Transverse colon (tissue), 4 donors: ENCODE data around the gene TSPAN9. TPM values are rescaled to one million over a fixed set of nuclear protein-coding genes. Genes with fewer than 3 reads are reported as not detected.

Experiments used
- DNase-seq: peaks from one replicate; pipeline ENCODE4 v3.0.0-alpha.2; 2019
- H3K27ac ChIP-seq, 4 donors: fragments of 200-600 bp; sonication (generic); 2 replicates each; pipeline ENCODE4 v1.5.1; 2016 to 2018; ENCODE audit warnings: inconsistent platforms in 4 of 4
- H3K27me3 ChIP-seq: fragments of 200-600 bp; sonication (generic); 2 replicates; pipeline ENCODE4 v1.5.1; 2017; ENCODE audit warnings: inconsistent platforms
- H3K36me3 ChIP-seq, 4 donors: fragments of 200-600 bp; sonication (generic); 2 replicates each; pipeline ENCODE4 v1.5.1; 2017 to 2019; ENCODE audit warnings: inconsistent platforms in 4 of 4
- H3K4me1 ChIP-seq, 4 donors: fragments of 200-600 bp; sonication (generic); 2 replicates each; pipeline ENCODE4 v1.5.1; 2017 to 2020; ENCODE audit warnings: inconsistent platforms in 4 of 4
- H3K4me3 ChIP-seq, 4 donors: fragments of 200-600 bp; sonication (generic); 1 replicate in 1 of 4; 2 replicates in 3 of 4; pipeline versions ENCODE4 v1.5.1 to v1.6.1; 2017 to 2019; ENCODE audit warnings: inconsistent platforms in 4 of 4
- H3K9me3 ChIP-seq, 2 donors: fragments of 200-600 bp; sonication (generic); 2 replicates each; pipeline ENCODE4 v1.5.1; 2017 to 2019; ENCODE audit warnings: inconsistent platforms in 2 of 2
- CTCF ChIP-seq, 5 experiments: fragments of 200-600 bp in 3 of 5; fragments of 450-650 bp in 2 of 5; sonication (generic) in 3 of 5; IDR thresholded peaks; 1 replicate in 2 of 5; 2 replicates in 3 of 5; pipeline ENCODE4 v1.5.1; 2016 to 2017; ENCODE audit warnings: antibody characterized with exemption in 5 of 5, inconsistent platforms in 3 of 5, mild to moderate bottlenecking in 2 of 5, moderate library complexity in 1 of 5
- EP300 ChIP-seq: sonication (generic); formaldehyde crosslinking; IDR thresholded peaks from one replicate; pipeline ENCODE4 v1.6.1; 2017; ENCODE audit warnings: antibody characterized with exemption, low read depth
- POLR2A ChIP-seq: fragments of 450-650 bp; IDR thresholded peaks from one replicate; pipeline ENCODE4 v1.6.1; 2016; ENCODE audit warnings: antibody characterized with exemption, mild to moderate bottlenecking, moderate library complexity
- POLR2AphosphoS5 ChIP-seq, 3 donors: sonication (generic); formaldehyde crosslinking; IDR thresholded peaks; one replicate each; pipeline ENCODE4 v1.6.1; 2016; ENCODE audit warnings: antibody characterized with exemption in 3 of 3
- WGBS, 2 donors: methylation state at CpG; one replicate each; pipeline ENCODE4 v1.1.5; 2018; ENCODE audit warnings: low coverage in 1 of 2; 5-methylcytosine and 5-hydroxymethylcytosine counted together
- in situ Hi-C, 4 donors: fragments of 200-750 bp; cut with MboI; loops; one replicate each; pipeline versions ENCODE4 v1.15.0 to v1.15.1; 2017; ENCODE audit warnings: low sequenced_read_pairs in 3 of 4, low pct_ligation_motif_present in 1 of 4, low pct_unique_long_range_greater_than_20kb in 1 of 4
- intact Hi-C: fragments of 100-400 bp; cut with DNase I; formaldehyde crosslinking; loops from one replicate; pipeline ENCODE4 v1.15.1; 2023; ENCODE audit warnings: low total_unique reads
- total RNA-seq, 4 donors: library from RNA; depleted of rRNA; stranded (reverse); fragments of >200 nt; gene quantifications; one replicate each; pipeline ENCODE4 v1.1.0, GENCODE V29; 2016

TSPAN9 gene
- total RNA-seq, 4 donors from 2014 or later = 4.2 to 9.3 (median 6.1) TPM

DNA sequence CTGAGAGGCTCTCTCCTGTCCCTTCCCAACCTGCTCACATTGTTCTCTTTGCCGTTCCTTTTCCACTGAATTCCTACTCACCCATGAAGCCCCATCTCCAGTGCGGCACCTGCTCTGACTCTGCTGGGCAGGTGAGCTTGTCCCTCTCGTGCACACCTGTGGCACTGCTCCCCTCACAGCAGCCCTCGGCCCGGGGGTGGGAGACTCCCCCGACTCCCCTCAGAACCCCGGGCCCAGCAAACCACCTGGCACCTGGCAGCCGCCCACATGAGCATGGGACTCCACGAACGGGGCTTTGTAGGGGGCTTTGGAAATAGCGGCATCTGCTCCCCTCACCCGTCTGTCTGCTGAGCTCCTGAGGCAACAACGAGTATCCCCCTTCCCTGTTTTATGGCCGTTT, 251.4 kb downstream of the TSPAN9 start:
- TF ChIP-seq CTCF (IDR thresholded peaks at IDR 0.05) (no peak), EP300 (no peak), POLR2AphosphoS5 (IDR thresholded peaks at IDR 0.05) (no peak), POLR2A (no peak)
- no peak for DNase-seq
- in situ Hi-C loops (loop anchor here in 1 of 4 donors (25.0 kb wide), 1 partner anchor 309 kb away; no protein-coding TSS in a partner anchor), intact Hi-C loops (no loop called here)
- no peak overlapping the region for H3K27ac ChIP-seq
- H3K27me3 ChIP-seq = no peaks in the 10 kb centered on the region
- H3K36me3 ChIP-seq = no peaks in the 10 kb centered on the region
- H3K4me1 ChIP-seq = no peaks in the 10 kb centered on the region
- 85% methylated on average over 14 of the region's 14 CpGs; no CpG with 5 or more reads in 1 of the 2 donors for WGBS, 2 donors
- no peak overlapping the region for H3K4me3 ChIP-seq
- no peaks in the 10 kb centered on the region for H3K9me3 ChIP-seq

DNA sequence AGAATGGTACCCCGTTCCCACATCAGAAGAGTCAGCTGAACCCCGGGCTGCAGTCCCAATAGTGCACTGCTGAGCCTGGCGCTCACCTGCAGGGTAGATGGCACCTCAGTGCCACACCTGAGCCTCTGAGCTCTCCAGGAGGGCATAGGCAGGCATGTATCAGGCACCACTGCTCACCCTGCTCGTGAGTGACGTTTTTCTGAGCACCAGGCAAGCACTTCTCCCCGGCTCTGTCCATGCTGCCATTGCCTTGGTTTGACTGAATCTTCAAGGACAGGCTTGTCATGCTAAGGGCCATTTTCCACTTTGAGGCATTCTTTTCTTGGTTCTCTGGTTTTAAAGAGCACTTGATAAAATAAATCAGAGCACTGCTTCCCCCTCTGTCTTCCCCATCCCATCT, 252.2 kb downstream of the TSPAN9 start:
- no peaks in the 10 kb centered on the region for H3K36me3 ChIP-seq
- 67% methylated on average over 5 of the region's 6 CpGs; no CpG with 5 or more reads in 1 of the 2 donors for WGBS, 2 donors
- H3K4me1 ChIP-seq = no peaks in the 10 kb centered on the region
- intact Hi-C loops = no loop called here
- DNase-seq = no peak
- TF ChIP-seq POLR2A = no peak
- no peak for TF ChIP-seq EP300
- TF ChIP-seq POLR2AphosphoS5 (IDR thresholded peaks at IDR 0.05) = no peak
- TF ChIP-seq CTCF (IDR thresholded peaks at IDR 0.05) = no peak
- H3K4me3 ChIP-seq = no peak overlapping the region
- no peak overlapping the region for H3K27ac ChIP-seq
- H3K27me3 ChIP-seq = no peaks in the 10 kb centered on the region
- H3K9me3 ChIP-seq = no peaks in the 10 kb centered on the region
- in situ Hi-C loops = loop anchor here in 1 of 4 donors (25.0 kb wide), 1 partner anchor 308 kb away; no protein-coding TSS in a partner anchor

DNA sequence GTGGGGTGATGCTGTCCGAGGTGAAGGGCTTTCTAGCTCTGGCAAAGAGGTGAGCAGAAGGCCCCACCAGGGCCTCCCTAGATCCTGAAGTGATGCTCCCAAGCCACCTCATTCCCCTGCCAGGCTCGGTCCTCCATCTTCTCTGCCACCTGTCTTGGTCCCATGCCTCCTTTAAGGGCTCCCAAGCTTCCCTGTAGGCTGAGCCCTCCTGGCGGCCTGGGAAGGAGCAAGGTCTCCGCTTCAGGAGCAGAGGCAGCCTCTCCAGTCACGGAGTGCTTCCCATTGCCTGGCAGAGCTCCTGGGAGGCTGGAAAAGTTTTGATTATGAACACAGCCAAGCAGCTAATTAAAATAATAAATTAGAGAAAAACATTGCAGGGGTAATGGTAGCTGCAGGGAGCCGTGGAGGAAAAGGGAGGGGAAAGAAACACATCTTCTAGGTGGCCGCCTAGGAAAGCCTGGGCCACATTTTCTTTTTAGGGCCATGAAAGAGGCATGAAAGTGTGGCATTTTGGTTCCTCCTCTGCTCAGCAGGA, 253.9 kb downstream of the TSPAN9 start:
- 83 to 86% methylated on average over 2 to 7 of the region's 7 CpGs for WGBS, 2 donors
- no peaks in the 10 kb centered on the region for H3K27me3 ChIP-seq
- no peak overlapping the region for H3K4me3 ChIP-seq
- no peak for DNase-seq
- H3K27ac ChIP-seq = no peak overlapping the region
- no peaks in the 10 kb centered on the region for H3K4me1 ChIP-seq
- no peaks in the 10 kb centered on the region for H3K9me3 ChIP-seq
- H3K36me3 ChIP-seq = no peaks in the 10 kb centered on the region
- TF ChIP-seq EP300 (no peak), POLR2A (no peak), CTCF (IDR thresholded peaks at IDR 0.05) (no peak), POLR2AphosphoS5 (IDR thresholded peaks at IDR 0.05) (no peak)
- in situ Hi-C loops (loop anchor here in 1 of 4 donors (25.0 kb wide), 1 partner anchor 306 kb away; no protein-coding TSS in a partner anchor), intact Hi-C loops (no loop called here)

- H3K9me3 ChIP-seq = no peaks in the 10 kb centered on the region
- no peaks in the 10 kb centered on the region for H3K36me3 ChIP-seq
- TF ChIP-seq POLR2A (no peak), CTCF (IDR thresholded peaks at IDR 0.05) (no peak)
- H3K27me3 ChIP-seq = no peaks in the 10 kb centered on the region
- in situ Hi-C loops (loop anchor here in 1 of 4 donors (25.0 kb wide), 1 partner anchor 305 kb away; no protein-coding TSS in a partner anchor), intact Hi-C loops (no loop called here)
- no peak for DNase-seq
- H3K4me3 ChIP-seq = no peak overlapping the region
- WGBS, 2 donors = 71 to 94% methylated on average over 3 of the region's 3 CpGs
- no peak overlapping the region for H3K27ac ChIP-seq
- no peaks in the 10 kb centered on the region for H3K4me1 ChIP-seq
These were observed 255.0 kb downstream of the TSPAN9 start for GRCh38 chr12:3332188-3332587.
